Measurements from ENCODE around the gene SERPINB11.
"Not testable (repeated sequence)": the region's sequence is repeated elsewhere in the genome, so short reads cannot be mapped to it uniquely, and the experiment has no call there.

Gene SERPINB11

DNA sequence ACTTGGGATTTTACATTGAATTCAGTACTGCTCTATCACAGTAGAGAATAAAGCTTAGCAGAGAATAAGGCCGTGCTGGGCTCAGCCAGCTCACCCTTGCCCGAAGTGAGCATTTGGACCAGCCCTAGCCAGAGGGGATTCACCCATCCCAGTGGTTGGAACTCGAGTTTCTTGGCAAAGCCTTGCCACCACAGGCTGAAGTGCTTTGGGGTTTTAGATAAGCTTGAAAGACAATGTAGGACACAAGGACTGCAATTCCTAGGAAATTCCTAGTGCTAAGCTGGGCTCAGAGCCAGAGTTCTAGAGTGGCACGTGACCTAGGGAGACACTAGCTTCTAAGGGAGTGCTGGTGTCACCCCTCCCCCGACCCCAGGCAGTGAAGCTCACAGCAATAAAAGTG is 28.0 kb downstream of the SERPINB11 start:
- no peak for DNase-seq

DNA sequence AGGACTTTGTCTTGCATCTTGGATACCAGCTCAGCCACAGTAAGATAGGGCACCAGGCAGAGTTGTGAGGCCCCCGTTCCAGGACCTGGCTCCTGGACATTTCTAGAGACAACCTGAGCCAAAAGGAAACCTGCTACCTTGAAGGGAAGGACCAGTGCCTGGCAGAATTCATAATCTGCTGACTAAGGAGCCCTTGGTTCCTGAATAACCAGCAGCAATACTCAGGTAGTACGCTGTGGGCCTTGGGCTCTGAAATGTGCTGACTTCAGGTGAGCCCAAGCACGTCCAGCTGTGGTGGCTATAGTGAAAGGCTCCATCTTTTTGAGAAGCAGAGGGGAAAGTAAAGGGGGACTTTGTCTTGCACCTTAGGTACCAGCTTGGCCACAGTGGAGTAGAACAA is 28.5 kb downstream of the SERPINB11 start:
- DNase-seq = no peak

- no peak for DNase-seq
Observed at GRCh38 chr18:63736876-63737275, 34.1 kb downstream of the SERPINB11 start.

- no peak for DNase-seq
Observed at GRCh38 chr18:63741769-63742168, 39.0 kb downstream of the SERPINB11 start.

DNA sequence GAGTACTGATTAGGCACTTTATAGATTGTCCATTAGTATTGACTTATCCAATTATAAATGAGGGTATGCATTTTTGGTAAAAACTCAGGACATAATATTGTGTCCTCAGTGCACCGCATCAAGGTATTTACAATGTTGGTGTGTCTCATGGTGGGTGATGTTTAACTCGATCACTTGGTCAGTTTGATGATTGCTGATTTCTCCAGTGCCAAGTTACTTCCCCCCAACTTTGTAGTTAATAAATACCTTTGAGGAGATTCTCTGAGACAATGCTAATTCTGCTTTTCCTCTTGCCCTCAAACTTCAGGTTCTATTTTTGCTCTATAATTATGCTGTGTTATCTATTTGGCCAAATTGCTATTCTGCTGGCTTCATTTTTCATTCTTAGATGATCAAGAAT is 44.2 kb downstream of the SERPINB11 start:
- no peak for DNase-seq

- DNase-seq = no peak
Observed at GRCh38 chr18:63749489-63749888, 46.7 kb downstream of the SERPINB11 start.

GRCh38 chr18:63752636-63753035 is 49.9 kb downstream of the SERPINB11 start:
- no peak for DNase-seq

GRCh38 chr18:63753676-63754075 is 50.9 kb downstream of the SERPINB11 start:
- DNase-seq = no peak

- DNase-seq = no peak
Observed at GRCh38 chr18:63757541-63757940, 54.8 kb downstream of the SERPINB11 start.

- no peak for DNase-seq
Observed at GRCh38 chr18:63758615-63759240, 56.0 kb downstream of the SERPINB11 start.

DNA sequence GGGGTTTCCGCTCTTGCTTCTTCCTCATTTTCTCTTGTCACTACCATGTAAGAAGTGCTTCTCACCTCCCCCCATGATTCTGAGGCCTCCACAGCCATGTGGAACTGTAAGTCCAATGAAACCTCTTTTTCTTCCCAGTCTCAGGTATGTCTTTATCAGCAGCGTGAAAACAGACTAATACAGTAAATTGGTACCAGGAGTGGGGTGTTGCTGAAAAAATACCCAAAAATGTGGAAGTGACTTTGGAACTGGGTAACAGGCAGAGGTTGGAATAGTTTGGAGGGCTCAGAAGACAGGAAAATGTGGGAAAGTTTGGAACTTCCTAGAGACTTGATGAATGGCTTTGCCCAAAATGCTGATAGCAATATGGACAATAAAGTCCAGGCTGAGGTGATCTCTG is 57.0 kb downstream of the SERPINB11 start:
- not testable (repeated sequence) for DNase-seq

GRCh38 chr18:63762518-63762917 is 59.8 kb downstream of the SERPINB11 start:
- no peak for DNase-seq

- DNase-seq = no peak
Observed at GRCh38 chr18:63763831-63764600, 61.3 kb downstream of the SERPINB11 start.

- DNase-seq = no peak
Observed at GRCh38 chr18:63765837-63766236, 63.1 kb downstream of the SERPINB11 start.
